ENCODE data around the gene ANAPC16.
A peak's percentile ranks its signal among the peaks of the same experiment; 100 is the strongest.
"Not testable (repeated sequence)": the region's sequence is repeated elsewhere in the genome, so short reads cannot be mapped to it uniquely, and the experiment has no call there.

The ANAPC16 gene

DNA sequence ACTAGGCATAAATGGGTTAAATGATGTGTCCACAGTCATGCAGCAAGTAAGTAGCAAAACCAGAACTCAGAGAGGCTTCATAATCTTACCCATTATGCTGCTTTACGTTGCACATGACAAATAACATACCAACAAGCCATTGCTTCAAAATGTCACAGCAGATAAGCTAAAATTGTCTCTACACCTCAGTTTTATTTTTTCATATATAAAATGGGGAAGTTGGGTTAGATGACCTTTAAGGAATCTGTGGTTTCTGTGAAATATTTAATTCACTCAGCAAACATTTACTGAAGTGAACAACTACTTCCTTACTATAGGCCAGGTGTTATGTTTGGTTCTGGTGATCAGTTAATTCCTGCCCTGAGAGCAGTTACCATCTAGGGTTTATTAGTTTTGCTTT, 2.5 kb downstream of the ANAPC16 start:
- DNase-seq, result peak; percentile 30

DNA sequence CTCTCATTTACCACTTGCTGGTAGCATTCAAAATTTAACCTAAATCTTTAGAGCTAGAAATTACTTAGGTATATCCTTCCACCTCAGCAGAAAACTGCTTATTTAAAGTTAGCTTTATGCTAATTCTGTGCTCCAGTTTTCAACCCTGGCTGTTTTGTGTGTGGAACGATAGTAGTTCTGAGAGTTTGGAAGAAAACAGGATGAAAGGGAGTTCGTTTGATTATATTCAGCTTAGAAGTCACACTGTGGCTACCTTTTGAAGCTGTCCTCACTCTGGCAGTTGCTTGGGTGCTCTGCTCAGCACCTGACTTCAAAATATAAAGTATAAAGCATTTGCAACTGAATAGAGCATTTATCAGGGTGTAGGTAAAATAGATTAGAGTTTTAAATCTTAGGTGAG, 2.9 kb downstream of the ANAPC16 start:
- no peak for DNase-seq

DNA sequence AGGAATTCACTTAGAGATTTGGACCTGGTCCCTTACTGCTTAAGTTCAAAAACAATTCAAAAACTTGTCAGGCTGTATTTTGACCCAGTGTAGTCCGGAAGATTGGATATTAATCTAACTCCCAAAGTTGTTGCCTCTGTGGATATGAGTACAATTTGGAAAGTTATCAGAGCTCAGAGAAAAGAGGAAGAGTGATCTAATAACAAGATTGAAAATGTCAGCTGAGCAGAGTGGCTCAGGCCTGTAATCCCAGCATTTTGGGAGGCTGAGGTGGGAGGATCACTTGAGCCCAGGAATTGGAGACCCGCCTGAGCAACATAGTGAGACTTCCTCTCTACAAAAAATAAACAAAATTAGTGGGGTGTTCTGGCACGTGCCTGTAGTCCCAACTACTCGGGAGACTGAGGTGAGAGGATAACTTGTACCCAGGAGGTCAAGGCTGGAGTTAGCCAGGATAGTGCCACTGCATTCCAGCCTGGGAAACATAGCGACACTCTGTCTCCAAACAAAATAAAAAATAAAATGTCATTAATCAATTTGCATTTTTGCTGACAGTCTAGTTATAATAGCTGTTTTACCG, 3.5 kb downstream of the ANAPC16 start:
- no peak for DNase-seq

DNA sequence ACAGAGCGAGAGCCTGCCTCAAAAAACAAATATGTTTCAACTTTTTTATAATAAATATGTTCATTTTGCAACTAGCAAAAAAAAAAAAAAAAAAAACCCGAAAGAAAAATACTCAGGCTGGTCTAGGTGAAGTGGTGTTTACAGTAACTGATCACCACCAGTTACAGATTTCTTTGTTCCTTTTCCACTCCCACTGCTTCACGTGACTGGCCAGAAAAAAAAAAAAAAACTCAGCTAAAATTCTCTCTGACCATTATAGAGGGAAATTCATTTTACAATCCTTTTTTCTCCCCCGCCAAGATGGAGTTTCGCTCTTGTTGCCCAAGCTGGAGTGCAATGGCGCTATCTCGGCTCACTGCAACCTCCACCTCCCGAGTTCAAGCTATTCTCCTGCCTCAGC, 4.8 kb downstream of the ANAPC16 start:
- DNase-seq, result no peak

DNA sequence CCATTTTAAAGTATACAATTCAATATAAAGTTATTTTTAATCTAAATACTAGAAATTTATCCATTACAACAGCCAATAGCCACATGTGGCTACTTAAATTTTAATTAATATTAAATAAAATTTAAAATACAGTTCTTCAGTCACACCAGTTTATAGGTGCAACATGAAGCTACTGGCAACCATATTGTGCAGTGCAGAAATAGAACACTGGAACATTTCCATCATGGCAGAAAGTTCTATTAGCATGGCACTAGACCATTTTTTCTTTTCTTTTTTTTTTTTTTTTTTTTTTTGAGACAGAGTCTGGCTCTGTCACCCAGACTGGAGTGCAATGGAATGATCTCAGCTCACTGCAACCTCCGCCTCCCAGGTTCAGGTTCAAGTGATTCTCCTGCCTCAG, 5.5 kb downstream of the ANAPC16 start:
- no peak for DNase-seq

DNA sequence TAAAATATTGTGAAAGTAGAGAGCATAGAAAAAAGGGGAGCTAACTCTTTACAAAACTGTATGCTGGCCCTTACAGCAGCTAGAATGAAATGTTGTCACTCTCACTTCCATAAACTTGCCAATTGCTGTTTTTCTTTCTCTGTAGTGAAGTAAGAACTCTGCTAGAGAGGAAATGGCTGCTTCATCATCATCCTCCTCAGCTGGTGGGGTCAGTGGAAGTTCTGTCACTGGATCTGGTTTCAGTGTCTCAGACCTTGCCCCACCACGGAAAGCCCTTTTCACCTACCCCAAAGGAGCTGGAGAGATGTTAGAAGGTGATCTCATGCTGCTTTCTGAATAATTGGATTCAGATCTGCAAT, 7.9 kb downstream of the ANAPC16 start:
- no peak for DNase-seq

DNA sequence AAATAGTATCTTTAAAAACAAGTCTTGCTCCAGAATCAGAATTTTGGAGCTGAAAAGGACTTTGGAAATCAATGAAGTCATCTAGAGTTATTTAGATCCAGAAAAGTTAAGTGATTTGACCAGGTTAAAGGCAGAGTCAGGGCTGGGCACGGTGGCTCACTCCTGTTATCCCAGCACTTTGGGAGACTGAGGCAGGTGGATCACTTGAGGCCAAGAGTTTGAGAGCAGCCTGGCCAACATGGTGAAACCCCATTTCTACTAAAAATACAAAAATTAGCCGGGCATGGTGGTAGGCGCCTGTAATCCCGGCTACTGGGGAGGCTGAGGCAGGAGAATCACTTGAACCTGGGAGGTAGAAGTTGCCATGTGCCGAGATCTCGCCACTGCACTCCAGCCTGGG, 8.4 kb downstream of the ANAPC16 start:
- not testable (repeated sequence) for DNase-seq

DNA sequence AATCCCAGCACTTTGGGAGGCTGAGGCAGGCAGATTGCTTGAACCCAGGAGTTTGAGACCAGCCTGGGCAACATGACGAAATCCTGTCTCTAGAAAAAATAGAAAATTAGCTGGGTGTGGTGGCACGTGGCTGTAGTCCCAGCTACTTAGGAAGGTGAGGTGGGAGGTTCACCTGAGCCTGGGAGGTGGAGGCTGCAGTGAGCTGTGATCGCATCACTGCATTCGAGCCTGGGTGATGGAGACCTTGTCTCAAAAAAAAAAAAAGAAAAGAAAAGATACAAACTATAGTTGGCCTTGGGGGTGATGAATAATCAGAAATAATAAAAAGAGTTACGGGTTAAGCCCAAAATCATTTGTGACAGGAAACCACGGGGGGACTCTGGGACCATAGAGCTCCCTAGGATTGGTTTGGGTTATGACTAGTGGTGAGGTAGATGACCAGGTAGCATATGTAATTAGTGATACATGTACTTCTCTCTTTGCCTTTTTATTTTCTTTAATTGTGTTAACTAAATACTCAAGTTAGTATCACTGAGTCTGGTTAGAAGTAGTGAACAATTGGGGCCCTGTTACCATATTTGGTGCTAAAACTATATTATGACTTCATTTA, 10.7 kb downstream of the ANAPC16 start:
- DNase-seq, result no peak

DNA sequence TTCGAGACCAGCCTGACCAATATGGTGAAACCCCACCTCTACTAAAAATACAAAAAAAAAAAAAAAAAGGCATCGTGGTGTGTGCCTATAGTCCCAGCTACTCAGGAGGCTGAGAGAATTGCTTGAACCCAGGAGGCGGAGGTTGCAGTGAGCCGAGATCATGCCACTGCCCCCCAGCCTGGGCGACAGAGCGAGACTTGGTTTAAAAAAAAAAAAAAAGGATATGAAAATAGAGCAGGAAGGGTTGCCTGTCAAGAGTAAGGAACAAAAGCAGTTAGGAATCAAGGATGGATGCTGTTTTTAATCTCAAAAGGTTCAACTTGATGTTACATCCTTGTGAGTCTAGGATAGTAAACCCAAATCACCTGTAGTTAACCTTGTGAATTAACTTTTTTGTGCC, 12.0 kb downstream of the ANAPC16 start:
- no peak for DNase-seq

DNA sequence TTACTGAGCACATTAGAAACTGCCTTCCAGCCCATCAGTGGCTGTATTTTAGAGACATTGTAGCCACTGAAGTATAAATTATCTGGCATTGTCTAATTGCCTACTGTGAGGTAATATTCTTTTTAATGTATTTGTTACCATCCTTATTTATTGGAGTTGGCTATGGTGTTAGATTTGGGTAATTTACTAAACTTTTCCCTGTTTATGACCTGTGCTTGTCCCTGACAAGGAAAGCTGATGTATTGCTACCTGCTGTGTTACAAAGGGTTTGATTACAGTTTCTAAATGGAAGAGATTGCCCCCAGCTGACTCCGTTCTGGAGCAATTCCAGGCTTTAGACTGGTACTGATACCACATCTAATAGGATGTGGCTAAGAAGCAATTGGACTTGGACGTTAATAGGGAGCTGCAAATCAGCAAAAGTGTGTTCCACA, 12.5 kb downstream of the ANAPC16 start:
- DNase-seq, result no peak

DNA sequence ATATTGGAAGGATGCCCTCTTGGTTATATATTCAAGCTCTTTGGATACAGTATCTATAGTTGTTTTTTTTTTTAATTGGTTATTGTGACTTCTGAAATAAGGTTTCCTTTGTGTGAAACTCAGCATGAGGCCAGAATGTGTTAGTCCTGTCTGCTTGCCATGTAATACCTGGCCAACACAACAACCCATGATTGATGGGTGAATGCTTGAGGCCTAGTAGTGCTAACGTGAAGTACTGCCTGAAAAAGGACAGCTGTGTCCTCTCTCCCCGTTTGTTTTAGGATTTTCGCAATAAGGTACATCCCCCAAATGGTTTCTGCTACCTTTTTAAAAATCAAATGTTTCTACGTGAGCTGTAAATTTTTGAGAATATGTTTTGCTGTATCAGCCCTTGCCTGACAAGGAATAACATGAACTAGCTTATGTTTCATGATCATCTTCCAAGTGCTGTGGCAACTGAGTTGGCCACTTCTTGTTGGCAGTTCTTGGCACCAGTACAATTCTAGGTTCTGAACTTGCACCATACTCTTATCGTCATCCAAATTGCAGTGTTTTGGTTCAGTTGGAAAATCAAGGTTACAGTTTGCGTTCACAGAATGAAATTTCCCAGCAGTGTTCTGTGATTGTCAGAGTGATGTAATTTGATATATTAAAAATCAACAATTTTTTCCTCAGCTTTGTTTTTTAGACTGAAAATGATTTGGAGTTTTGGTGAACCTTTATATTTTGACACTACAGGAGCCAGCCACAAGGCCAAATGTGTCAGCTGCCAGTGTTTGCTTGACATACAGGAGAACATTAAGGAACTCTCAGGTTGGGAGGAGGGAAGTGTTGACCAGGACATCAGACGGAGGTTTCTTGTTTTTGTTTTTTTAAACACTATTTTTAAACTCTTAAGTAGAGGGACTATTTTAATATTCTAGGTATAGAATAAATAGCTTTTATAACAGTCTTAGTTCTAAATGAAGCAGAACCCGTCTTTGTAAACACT, 13.7 kb downstream of the ANAPC16 start:
- DNase-seq, result no peak

DNA sequence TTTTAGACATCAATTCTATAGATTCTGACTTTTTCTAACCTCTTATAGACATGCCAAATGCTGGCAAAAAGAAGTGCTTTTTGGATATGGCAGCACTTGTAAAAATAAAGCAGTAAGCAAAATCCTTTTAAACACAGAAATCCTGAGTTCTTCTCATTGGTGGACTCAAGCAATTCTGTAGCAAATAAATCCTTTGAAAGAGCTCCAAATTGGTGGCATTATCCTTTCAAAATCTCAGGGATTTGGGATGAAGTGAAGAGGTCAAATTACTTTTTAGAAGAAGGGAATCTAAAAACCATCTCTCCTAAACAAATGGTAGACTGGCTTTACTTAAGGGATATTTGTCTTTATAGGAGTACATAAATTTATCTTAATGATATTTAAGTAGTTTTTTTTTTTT, 17.8 kb downstream of the ANAPC16 start:
- DNase-seq, result no peak

DNA sequence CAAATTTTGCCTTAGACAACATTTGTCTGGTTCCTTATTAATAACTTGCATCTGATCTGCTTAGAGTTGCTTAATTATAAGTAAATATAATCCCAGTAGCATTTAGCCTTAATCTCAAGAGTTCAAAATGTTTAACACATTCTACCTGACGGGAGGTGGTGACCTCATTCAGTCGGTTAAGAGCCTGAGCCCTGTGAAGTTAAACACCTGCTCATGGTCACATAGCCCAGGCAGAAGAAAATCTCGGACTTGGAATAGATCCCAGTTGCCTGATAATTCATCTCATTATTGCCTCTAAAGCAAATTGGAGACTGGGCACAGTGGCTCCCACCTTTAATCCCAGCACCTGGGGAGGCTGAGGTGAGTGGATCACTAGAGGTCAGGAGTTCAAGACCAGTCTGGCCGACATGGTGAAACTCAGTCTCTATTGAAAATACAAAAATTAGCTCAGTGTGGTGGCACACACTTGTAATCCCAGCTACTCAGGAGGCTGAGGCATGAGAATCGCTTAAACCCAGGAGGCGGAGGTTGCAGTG, 18.8 kb downstream of the ANAPC16 start:
- no peak for DNase-seq

DNA sequence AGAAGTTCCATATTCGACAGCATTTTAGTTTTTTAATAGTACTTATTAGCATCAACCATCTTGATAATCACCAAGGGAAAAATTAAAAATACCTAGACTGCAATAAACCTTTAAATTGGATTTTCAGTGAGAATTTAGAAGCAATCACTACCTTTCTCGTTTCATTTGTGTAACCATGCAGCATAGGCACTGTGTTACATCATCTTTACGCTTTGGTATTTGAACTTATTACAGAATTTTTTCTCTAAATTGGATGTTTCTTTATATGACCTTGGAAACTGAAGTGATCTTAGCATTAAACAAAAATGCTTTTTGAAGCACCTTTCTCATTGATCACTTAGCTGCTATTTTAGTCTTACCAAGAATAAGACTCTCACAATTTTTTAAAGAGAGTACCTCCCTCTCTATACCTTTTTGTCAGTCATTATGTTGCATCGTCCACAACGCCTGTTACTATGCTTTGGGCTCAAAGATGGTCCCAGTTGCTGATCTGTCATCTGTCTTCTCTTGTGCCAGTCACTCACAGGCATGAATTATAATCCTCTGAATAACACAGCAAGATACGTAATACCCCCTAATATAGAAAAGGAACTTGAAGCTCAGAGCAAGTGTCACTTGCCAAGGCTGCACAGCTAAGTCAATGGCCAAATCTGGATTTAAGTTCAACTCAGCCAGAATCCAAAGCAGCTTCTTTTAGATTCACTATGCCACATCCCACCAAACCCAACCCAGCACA, 19.9 kb downstream of the ANAPC16 start:
- DNase-seq, result no peak

DNA sequence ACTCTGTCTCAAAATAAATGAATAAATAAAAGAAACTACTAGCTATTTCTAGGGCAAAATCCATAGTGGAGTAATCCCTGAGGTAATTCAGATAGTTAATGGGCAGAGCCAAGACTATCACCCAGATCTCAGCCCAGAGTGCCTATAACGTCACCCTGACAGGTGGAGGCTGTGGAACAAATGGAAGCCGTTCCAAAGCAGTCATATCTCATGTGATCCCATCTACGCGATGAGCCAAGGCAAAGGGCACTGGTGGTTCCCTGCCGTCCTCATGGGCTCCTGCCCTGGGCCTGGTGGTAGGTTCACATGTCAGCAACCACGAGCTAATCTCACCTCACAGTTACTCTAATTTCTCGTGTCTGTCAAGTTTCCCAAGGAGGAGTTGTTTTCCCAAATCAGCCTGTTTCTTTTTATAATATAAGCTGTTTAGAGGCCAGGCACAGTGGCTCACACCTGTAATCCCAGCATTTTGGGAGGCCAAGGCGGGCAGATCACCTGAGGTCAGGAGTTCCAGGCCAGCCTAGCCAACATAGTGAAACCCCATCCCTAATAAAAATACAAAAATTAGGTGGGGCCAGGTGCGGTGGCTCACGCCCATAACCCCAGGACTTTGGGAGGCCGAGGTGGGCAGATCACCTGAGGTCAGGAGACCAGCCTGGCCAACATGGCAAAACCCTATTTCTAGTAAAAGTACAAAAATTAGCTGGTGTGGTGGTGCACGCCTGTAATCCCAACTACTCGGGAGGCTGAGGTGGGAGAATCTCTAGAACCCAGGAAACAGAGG, 22.8 kb downstream of the ANAPC16 start:
- DNase-seq, result no peak

DNA sequence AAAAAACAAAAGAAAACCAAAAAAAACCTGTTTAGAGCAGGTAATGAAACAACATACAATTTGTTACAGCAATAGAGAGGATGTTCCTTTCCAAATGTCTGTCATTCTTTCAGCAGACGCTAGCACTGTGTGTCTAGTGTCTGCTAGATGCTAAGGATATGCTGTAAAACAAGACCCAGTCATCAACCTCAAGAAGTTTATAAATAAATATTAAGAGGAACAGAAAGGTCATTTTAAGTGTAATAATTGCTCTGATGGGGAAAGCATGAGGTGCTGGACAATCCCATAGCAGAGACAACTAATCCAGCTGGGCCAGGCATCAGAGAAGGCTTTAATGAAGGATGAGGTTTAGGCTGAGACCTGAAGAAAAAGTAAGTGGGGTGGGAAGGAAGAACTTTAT, 23.6 kb downstream of the ANAPC16 start:
- DNase-seq, result no peak

DNA sequence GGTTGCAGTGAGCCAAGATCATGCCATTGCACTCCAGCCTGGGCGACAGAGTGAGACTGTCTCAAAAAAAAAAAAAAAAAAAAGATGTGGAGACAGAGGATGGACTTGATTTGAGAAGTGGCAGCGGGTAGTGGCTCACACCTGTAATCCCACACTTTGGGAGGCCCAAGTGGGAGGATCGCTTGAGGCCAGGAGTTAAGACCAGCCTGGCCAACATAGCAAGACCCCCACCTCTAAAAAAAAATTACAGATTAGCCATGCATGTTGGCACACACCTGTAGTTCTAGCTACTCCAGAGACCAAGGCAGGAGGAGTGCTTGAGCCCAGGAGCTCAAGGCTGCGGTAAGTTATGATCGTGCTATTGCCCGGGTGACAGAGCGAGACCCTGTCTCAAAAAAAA, 24.6 kb downstream of the ANAPC16 start:
- DNase-seq, result no peak

DNA sequence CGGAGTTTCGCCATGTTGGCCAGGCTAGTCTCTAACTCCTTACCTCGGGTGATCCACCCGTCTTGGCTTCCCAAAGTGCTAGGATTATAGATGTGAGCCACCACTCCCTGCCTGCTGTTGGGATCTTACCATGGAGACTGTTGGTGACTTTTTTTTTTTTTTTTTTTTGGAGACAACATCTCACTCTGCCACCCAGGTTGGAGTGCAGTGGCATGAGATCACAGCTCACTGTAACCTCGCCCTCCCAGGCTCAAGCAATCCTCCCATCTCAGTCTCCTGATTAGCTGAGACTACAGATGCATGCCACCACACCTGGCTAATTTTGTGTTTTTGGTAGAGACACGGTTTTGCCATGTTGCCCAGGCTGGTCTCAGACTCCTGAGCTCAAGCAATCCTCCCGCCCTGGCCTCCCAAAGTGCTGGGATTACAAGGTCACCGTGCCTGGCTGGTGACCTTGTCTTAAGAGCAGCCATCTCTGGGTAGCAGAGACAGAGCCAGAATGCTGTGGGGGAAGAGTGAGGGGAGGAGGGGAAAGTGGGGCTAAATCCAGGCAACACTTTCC, 26.0 kb downstream of the ANAPC16 start:
- DNase-seq, result no peak

DNA sequence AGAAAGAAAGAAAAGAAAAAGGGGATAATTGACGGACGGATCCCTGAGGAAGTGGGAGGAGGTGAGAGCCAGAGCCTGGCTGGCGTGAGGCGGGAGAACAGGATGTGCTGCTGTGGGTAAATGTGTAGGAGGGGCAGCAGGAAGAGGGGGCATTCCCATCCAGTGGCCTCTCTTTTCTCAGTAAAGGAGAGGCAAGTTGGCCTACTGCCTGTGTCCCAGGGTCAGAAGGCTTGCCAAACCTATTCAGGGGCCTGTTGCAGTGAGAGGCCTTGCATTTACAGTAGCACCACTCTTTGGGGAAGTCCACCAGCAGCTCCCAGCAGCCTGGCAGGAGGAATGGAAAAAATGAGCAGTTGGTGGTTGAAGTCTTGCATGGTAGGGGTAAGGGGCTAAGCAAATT, 26.9 kb downstream of the ANAPC16 start:
- no peak for DNase-seq

DNA sequence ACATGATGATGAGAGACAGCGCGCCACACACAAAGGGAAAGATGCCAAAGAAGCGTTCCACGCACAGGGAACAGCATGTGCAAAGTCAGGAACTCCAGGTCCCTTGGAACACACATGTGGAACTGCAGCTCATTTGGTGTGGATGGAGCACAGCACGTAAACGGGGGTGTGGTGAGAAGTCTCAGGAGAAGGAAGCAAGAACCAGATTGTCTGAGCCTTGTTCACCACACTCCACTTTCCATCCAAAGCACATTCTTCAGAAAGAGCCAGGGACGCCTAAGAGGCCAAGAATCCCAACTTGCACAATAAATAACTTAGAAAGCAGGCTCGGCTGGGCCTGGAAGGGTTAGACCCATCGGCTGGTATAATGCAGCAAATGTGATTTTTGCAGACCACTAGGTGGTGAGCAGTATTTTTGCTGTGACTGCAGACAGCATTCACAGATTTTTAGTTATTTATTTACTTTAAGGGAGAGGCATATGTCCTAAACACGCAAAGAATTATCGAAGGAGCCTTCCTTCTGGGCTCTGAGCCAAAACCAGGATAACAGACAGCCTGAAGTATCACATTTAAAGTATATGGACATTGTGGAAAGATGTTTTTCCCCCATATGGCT, 28.1 kb downstream of the ANAPC16 start:
- peak; percentile 44 for DNase-seq

DNA sequence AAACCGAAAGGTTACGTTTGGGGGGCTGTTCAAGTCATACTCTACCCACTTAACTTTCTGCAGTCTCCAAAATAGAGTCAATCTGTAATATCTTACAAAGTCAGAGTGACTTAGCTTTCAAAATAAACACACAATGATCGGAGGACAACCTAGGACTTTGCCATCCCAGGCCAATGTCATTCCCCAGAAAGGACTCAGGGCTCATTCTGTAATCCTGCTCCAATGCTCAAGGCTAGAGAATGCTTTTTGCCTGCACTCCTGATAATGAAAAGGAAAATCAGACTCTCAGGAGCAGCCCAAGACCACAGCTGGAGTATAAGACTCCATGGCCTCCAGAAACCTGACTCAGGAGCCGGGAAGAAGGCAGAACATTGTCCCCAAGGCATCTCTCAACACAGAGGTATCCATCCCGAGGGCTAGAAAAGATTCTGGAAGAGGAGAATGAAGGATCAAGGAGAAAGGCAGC, 28.8 kb downstream of the ANAPC16 start:
- no peak for DNase-seq

Measured in hematopoietic multipotent progenitor cell treated with erythropoietin and hydrocortisone succinate and interleukin-3 and kit ligand, for 8 days (in vitro differentiated cells).